ENCODE results near the gene FCHSD2.
"Not testable (repeated sequence)": the region's sequence is repeated elsewhere in the genome, so short reads cannot be mapped to it uniquely, and the experiment has no call there.

The FCHSD2 gene

DNA sequence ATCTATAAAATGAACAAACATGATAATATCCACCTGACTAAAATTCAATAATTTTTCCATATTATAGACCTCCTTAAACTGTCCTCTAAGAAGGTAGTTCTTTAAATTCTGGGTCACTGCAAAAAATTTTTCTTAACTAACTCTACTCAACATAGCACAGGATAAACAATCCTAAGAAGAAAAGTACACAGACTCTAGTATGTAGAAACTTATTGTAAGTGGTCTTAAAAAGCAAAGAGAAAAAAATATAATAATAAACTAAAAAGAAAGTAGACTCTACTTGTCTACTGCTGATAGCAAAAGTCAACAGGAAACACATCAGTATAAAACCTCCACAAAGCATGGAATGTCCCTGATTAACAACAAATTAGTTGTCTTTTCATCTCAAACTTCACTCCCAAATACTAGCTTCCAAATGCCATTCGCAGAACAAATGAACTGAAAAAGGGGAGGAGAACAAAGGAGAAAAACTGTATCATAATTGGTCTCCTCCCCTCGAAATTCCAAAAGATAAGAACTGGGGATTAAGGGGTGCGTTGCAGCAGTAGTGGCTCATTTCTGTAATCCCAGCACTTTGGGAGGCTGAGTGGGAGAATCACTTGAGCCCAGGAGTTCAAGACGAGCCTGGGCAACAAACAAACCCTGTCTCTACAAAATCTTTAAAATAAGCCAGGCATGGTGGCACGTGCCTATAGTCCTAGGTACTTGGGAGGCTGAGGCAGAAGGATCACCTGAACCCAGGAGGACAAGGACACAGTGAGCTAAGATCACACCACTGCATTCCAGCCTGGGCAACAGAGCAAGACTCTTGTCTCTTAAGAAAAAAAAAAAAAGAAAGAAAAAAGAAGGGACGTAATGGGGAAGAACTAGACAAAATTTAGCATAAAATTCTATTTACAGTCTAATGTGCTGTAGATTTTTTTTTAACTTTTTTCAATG is 6.5 kb downstream of the FCHSD2 start:
- DNase-seq, result no peak
- no peaks in the 10 kb centered on the region for H3K9me3 Mint-ChIP-seq
- H3K27ac Mint-ChIP-seq, result no peak overlapping the region
- TF ChIP-seq, protein P1, sequence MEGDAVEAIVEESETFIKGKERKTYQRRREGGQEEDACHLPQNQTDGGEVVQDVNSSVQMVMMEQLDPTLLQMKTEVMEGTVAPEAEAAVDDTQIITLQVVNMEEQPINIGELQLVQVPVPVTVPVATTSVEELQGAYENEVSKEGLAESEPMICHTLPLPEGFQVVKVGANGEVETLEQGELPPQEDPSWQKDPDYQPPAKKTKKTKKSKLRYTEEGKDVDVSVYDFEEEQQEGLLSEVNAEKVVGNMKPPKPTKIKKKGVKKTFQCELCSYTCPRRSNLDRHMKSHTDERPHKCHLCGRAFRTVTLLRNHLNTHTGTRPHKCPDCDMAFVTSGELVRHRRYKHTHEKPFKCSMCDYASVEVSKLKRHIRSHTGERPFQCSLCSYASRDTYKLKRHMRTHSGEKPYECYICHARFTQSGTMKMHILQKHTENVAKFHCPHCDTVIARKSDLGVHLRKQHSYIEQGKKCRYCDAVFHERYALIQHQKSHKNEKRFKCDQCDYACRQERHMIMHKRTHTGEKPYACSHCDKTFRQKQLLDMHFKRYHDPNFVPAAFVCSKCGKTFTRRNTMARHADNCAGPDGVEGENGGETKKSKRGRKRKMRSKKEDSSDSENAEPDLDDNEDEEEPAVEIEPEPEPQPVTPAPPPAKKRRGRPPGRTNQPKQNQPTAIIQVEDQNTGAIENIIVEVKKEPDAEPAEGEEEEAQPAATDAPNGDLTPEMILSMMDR (IDR thresholded peaks at IDR 0.05), result no peak
- no peaks in the 10 kb centered on the region for H3K27me3 Mint-ChIP-seq (ENCODE audit: low read depth, poor library complexity)
- peaks cover 63% of the 10 kb centered on the region for H3K36me3 Mint-ChIP-seq (ENCODE audit: low read depth)
- H3K4me1 Mint-ChIP-seq, result peaks cover 26% of the 10 kb centered on the region
- H3K4me3 Mint-ChIP-seq, result no peak overlapping the region

DNA sequence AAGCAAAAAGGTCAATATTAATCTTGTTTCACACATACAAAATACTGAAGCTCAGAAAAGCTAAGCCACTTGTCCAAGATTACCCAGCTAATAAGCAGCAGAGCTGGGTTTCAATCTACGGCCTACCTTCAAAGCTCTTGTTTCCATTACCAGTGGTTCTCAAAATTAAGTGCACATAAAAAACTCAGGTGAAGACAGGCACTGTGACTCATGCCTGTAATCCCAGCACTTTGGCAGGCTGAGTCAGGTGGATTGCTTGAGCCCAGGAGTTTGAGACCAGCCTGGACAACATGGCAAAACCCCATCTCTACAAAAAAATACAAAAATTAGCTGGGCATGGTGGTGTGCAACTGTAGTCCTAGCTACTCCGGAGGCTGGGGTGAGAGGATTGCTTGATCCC is 9.8 kb downstream of the FCHSD2 start:
- DNase-seq; H3K4me3 Mint-ChIP-seq; H3K4me1 Mint-ChIP-seq; H3K27me3 Mint-ChIP-seq (ENCODE audit: low read depth, poor library complexity); H3K27ac Mint-ChIP-seq; H3K9me3 Mint-ChIP-seq: not testable (repeated sequence)
- H3K36me3 Mint-ChIP-seq (ENCODE audit: low read depth), result peaks cover 75% of the 10 kb centered on the region

DNA sequence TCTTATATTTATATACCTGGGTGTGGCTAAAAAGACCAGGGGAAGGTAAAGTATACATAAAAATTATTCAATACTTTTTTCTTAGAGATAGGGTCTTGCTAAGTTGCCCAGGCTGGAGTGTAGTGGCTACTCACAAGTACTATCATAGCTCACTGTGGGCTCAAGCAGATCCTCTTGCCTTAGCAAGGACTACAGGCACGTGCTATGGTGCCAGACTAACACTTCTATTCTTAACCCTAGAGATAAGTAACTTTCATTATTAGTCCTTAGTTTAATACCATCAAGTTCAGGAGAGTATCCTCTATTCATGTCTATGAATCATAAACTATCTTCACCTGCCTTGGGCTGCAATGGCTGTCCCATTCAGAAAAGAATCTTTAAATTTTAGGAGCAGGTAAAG is 11.9 kb downstream of the FCHSD2 start:
- TF ChIP-seq, protein P1 (IDR thresholded peaks at IDR 0.05), result no peak
- no peaks in the 10 kb centered on the region for H3K27me3 Mint-ChIP-seq (ENCODE audit: low read depth, poor library complexity)
- peaks cover 71% of the 10 kb centered on the region for H3K36me3 Mint-ChIP-seq (ENCODE audit: low read depth)
- no peak overlapping the region for H3K4me3 Mint-ChIP-seq
- DNase-seq, result no peak
- no peak overlapping the region for H3K27ac Mint-ChIP-seq
- H3K9me3 Mint-ChIP-seq, result peaks cover 11% of the 10 kb centered on the region
- H3K4me1 Mint-ChIP-seq, result no peaks in the 10 kb centered on the region

GRCh38 chr11:73129198-73129597 is 12.9 kb downstream of the FCHSD2 start:
- Mint-ChIP-seq H3K9me3 (peaks cover 21% of the 10 kb centered on the region), H3K27me3 (ENCODE audit: low read depth, poor library complexity) (no peaks in the 10 kb centered on the region), H3K36me3 (ENCODE audit: low read depth) (peaks cover 74% of the 10 kb centered on the region), H3K27ac (no peak overlapping the region), H3K4me3 (no peak overlapping the region), H3K4me1 (no peaks in the 10 kb centered on the region)
- TF ChIP-seq, protein P1 (IDR thresholded peaks at IDR 0.05), result no peak
- DNase-seq, result no peak

DNA sequence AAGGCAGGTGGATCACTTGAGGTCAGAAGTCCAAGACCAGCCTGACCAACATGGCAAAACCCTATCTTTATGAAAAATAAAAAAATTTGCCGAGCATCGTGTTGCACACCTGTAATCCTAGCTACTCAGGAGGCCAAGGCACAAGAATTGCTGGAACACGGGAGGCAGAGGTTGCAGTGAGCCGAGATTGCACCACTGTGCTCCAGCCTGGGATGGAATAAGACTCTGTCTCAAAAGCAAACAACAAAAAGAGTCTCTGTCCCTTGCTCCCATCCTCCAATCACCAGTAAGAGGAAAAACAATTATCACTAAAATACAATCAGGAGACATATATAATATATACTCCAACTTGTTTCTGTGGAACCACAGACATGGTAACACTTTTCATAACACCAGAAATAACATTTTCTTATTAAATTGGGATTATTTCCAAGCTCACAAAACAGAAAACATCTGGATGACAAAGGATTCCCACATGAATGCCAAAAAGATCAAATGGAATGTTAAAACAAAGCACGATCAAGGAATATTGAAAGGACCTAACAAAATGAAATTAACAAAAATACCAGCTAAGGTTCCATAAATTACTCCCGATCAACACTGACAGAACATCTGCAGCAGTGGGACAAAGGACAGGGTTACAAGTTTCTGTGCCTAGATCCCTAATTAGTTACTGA is 15.2 kb downstream of the FCHSD2 start:
- Mint-ChIP-seq H3K4me3 (no peak overlapping the region), H3K27me3 (ENCODE audit: low read depth, poor library complexity) (no peaks in the 10 kb centered on the region), H3K4me1 (no peaks in the 10 kb centered on the region), H3K9me3 (peaks cover 25% of the 10 kb centered on the region), H3K27ac (no peak overlapping the region), H3K36me3 (ENCODE audit: low read depth) (peaks cover 74% of the 10 kb centered on the region)
- TF ChIP-seq, protein P1 (IDR thresholded peaks at IDR 0.05), result no peak
- DNase-seq, result no peak

- TF ChIP-seq, protein P1 (IDR thresholded peaks at IDR 0.05), result no peak
- peaks cover 19% of the 10 kb centered on the region for H3K9me3 Mint-ChIP-seq
- peaks cover 5% of the 10 kb centered on the region for H3K4me1 Mint-ChIP-seq
- no peaks in the 10 kb centered on the region for H3K27me3 Mint-ChIP-seq (ENCODE audit: low read depth, poor library complexity)
- no peak overlapping the region for H3K4me3 Mint-ChIP-seq
- no peak for DNase-seq
- H3K36me3 Mint-ChIP-seq (ENCODE audit: low read depth), result peaks cover 68% of the 10 kb centered on the region
- H3K27ac Mint-ChIP-seq, result no peak overlapping the region
Measured at GRCh38 chr11:73124800-73125199, 17.3 kb downstream of the FCHSD2 start.

GRCh38 chr11:73123892-73124291 is 18.2 kb downstream of the FCHSD2 start:
- H3K4me1 Mint-ChIP-seq; DNase-seq; H3K27me3 Mint-ChIP-seq (ENCODE audit: low read depth, poor library complexity); H3K4me3 Mint-ChIP-seq; H3K27ac Mint-ChIP-seq: not testable (repeated sequence)
- H3K36me3 Mint-ChIP-seq (ENCODE audit: low read depth), result peaks cover 62% of the 10 kb centered on the region
- peaks cover 19% of the 10 kb centered on the region for H3K9me3 Mint-ChIP-seq

All from nephron progenitor cell (in vitro differentiated cells).